22Rv1 (cell line): ENCODE measurements around the gene PKMYT1.

Source experiments
- H3K27ac ChIP-seq: fragments of 450-650 bp; 2 replicates; pipeline ENCODE4 v1.5.1; 2017
- CTCF ChIP-seq: fragments of 450-650 bp; IDR thresholded peaks from 2 replicates; pipeline ENCODE4 v1.5.1; 2017; ENCODE audit warnings: mild to moderate bottlenecking
- ZFX ChIP-seq: fragments of 450-650 bp; IDR thresholded peaks from 2 replicates; pipeline ENCODE4 v1.6.1; 2017; ENCODE audit warnings: antibody characterized with exemption, borderline replicate concordance

PKMYT1 gene

GRCh38 chr16:3015865-3016521, 35.7 kb upstream of the PKMYT1 start:
- no peak overlapping the region for H3K27ac ChIP-seq
- TF ChIP-seq ZFX (no peak), CTCF (no peak)

GRCh38 chr16:3014971-3015370, 34.7 kb upstream of the PKMYT1 start:
- H3K27ac ChIP-seq = no peak overlapping the region
- no peak for TF ChIP-seq ZFX

- no peak overlapping the region for H3K27ac ChIP-seq
- no peak for TF ChIP-seq CTCF
- no peak for TF ChIP-seq ZFX
Measured at GRCh38 chr16:3013998-3014690, 33.9 kb upstream of the PKMYT1 start.

- TF ChIP-seq ZFX = no peak
- no peak for TF ChIP-seq CTCF
- H3K27ac ChIP-seq = no peak overlapping the region
Measured at GRCh38 chr16:3013491-3013951, 33.3 kb upstream of the PKMYT1 start.

GRCh38 chr16:3012828-3013420, 32.7 kb upstream of the PKMYT1 start, which contains the start of gene CLDN9:
CLDN9 (plus strand) TSS chr16:3012923; CDS start chr16:3013363, 440 bp downstream.
- H3K27ac ChIP-seq = no peak within 1 kb of the TSS
- no peak for TF ChIP-seq CTCF
- TF ChIP-seq ZFX = no peak

- H3K27ac ChIP-seq = no peak overlapping the region
- TF ChIP-seq ZFX (no peak), CTCF (no peak)
Measured at GRCh38 chr16:3012246-3012645, 32.0 kb upstream of the PKMYT1 start.

GRCh38 chr16:3010510-3010909, 30.3 kb upstream of the PKMYT1 start:
- H3K27ac ChIP-seq = no peak overlapping the region
- TF ChIP-seq CTCF (no peak), ZFX (no peak)
